NCI-H1105 treated with DMSO at 0.1 percent for 48 hours (cell line): Measurements from ENCODE around the gene VAT1.

ENCODE experiments used
- DNase-seq: peaks from one replicate; lab custom pipeline; 2025; lab: John Stamatoyannopoulos, UW

Gene VAT1

DNA sequence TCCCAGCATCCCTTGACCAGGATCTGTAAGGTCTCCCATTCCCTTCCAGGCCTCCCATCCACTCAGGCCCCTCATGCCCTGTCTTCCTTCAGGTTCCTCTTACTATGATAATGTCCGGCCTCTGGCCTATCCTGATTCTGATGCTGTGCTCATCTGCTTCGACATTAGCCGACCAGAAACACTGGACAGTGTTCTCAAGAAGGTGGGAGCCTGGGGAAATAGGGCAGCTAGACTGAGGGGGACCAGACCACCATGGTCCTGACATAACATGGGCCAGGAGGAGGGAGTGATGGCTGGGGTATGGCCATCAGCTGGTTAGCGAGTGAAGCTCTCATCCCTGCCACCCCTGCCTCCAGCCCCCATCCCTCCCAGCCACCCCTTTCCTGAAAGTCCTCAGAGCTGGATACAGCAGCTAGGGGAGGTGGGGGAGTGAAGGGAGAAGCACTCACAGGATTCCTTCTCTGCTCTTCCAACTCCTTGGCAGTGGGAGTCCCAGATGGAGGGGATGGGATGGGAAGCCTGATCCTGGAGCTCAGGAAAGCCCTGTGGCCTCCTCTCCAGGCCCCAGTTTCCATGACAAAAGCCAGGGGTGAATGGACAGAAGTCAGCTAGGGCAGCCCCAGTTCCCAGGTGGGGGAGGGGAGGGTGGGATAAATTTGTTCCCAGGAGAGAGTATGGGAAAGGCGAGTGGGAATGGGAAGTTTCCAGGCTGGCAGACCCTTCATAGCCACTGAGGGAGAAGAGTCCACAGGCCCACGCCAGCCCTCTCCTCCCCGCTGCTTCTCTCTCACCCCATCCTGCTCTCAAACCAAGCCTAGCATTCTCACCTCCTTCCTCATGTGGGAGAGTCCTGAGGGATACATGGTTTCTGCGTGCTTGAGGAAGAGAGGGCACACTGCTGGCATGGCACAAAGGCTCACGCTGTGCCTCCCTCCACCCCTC, 5.2 kb upstream of the VAT1 start:
- no peak for DNase-seq

DNA sequence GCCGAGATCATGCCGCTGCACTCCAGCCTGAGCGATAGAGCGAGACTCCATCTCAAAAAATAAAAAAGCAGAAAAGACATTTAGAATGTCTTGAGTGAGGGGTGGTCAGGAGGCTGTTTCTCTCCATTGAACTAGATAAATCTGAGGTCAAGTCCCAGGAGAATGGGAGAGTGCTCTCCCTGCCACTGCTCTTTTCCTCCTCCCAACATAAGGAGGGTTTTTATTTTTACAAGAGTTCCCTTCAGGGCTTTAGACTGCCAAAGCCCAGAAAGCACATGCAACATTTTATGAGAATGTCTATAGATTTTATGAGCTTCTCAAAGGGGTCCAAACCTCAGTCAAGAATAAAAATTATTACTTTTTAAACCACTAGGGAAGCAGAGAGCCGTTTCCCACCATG, 4.4 kb upstream of the VAT1 start:
- no peak for DNase-seq

DNA sequence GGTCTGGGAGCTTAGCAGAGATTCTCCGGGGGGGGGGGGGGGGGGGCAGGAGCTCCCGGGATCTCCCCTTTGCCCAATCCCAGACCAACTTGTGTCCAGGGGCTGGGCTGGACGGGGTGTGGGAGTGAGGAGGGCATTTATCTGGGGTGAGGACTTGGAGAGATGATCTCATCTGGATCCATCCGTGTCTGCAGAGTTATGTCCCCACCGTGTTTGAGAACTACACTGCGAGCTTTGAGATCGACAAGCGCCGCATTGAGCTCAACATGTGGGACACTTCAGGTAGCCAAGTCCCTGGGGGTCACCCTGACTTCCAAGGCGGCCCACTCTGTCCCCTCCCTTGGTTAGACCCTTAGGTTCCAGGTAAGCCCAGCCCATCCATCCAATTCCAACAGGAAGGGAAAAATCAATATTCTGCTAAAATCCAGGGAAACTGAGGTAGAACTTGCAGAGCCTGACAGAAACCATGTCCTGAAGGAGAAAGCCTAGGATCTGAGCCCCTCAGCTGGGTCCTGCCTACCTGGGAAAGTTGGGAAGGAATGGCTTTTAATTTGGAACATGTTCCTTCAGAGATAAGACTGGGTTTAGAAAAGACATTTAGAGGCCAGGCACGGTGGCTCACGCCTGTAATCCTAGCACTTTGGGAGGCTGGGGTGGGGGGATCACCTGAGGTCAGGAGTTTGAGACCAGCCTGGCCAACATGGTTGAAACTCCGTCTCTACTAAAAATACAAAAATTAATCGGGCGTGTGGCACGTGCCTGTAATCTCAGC, 3.8 kb upstream of the VAT1 start:
- DNase-seq = no peak

DNA sequence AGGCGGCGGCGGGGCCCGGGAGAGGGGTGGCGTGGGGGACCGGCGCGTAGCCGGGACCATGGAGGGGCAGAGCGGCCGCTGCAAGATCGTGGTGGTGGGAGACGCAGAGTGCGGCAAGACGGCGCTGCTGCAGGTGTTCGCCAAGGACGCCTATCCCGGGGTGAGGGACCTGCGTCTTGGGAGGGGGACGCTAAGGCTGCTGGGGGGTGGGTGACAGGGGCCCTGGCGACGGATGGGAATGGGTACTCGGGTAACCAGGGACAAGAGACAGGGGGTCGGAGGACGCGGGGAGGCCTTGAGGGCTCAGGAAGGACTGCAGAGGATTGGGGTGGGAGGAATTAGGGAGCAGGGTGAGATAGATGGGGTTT, 3.1 kb upstream of the VAT1 start:
- DNase-seq = peak; percentile 27

DNA sequence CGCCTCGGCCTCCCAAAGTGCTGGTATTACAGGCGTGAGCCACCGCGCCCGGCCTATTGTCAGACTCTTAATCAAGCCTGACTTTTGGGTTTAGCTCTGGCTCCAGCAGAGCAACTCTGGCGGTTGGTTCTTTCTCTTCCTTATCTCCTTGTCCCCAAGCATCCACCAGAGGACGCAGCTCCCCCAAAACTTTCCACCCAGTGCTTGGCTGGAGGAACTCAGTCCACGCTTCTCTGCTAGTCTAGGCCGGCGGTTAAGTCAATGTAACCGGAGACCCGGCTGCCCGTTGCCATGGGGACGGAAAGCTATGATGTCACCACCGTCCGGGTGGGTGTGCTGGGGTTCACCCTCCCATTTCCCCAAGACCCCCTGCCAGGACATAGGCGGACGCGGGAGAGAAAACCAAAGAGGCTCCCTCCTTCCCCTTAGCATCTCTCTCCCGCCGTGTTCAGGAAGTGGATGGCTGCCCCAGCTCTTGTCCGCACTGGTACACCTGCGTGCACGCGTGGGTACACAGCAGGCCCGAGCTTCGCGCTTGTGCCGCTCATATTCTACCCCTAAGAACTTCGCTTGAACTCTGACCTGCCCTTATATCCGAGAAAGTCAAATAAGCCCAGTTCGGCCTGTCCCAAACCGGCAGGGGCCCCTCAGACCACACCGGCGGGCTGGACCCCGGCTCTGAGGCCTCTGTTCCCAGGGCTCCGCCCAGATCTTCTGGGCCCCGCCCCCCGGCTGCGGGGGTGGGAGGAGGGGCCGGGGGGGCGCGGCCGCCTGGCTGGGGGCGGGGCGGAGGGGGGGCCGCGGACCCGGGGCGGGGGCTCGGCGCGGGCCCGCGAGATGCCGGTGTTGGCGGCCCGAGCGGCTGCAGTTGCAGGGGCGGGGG, 2.5 kb upstream of the VAT1 start, which contains the start of gene RND2:
TSS of gene RND2 (plus strand) at position 825 of the 883 bp plus-strand sequence. CDS start 117 bp downstream, outside the sequence.
- peak; percentile 85 for DNase-seq

DNA sequence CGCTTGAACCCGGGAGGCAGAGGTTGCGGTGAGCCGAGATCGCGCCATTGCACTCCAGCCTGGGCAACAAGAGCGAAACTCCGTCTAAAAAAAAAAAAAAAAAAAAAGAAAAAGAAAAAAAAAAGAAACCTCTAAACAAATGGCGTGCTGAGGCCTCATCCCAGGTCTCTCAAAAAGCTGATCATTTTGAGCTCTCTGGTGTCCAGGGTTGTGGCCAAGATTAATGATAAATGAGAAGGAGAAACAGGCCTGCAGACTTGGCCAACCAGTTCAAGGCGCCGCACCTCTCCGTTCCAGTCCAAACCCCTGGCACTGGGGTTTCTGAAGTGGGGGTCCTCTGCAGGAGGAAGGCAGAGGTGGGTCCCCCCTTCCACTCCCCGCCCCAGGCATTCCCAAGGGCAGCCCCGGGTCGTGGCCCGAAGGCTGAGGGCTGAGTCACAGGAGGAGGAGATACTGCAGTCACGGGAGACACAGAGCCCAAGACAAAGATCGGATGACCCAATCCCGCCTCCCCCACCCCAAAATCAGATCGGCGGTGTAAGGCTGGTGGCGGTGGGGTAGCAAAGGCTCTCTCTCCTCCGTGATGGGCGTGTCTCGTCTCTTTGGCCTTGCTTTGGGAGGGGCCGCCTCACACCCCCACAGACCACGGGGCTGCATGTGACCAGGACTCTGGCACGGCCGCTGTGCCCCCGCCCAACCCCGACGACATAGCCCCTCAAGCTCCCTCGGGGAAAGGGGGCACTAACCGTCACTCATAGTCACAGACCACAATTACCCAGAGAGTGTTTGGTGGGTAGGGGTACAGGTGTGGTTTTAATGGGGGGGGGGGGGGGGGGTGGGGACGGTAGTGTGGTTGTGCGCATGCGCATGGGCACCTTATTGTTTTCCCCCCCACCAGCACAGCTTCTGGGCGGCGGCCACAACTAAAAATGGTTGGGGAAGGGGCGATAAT, 1.1 kb downstream of the VAT1 start:
- peak; percentile 47 for DNase-seq

DNA sequence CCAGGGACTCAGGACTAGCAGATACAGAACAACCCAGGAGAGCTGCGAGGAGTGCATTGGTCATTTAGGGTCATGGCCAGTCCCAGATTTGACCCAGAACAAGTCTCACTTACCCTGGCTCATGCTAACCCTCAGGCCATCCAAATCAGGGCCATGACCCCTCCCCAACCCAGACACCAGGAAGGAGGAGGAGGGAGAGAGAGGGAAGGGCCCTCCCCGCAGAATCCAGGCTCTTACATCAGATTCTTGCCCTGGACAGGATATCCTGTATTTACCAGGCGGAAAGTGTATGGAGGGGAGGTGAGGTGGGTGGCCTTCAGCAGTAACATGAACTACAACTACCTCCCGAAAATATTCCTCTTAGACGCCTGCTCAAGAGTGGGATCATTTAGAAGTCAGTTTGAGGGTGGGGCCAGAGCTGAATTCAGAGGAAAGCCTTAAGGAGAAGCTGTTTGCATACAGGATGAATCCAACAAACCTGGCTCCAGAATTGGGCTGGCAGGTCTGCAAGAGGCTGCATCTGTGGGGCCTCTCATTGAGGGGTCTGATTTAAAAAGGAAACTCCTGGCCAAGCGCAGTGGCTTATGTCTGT, 2.1 kb downstream of the VAT1 start:
- DNase-seq = no peak

DNA sequence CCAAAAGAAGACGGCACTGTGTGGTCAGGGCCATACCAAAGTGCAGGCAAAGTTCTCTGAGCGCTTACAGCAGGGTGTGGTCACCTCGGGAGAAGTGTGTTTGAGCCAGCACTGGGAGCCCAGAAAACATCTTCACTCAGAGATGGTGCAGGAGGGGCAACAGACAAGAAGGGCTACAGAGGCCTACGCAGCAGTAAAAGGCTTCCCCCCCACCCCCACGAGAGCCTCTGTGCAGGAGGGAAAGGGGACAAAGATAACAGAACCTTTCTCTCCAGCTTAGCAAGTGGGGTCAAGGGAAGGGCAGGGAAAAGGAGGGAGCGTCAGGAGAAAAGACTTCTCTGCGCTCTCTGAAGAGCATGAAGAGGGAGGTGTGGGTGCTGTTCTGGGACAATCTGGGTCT, 2.8 kb downstream of the VAT1 start:
- DNase-seq = no peak

DNA sequence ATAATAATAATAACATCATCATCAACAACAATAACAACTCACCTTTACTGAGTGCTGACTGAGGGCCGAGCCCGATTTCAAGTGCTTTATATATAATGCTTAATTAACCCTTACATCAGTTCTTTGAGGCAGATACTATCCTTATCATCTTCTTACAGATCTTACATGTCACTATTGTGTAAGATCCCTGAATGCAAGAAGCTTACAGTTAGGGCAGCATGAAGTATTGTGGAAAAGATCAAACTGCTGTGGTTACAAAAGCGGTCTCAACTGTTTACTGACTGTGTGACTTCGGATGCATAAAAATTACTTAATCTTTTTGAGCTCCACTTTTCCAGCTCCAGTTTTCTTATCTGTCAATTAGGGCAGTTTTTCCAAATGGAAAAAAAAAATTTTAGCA, 3.3 kb downstream of the VAT1 start:
- DNase-seq = no peak

DNA sequence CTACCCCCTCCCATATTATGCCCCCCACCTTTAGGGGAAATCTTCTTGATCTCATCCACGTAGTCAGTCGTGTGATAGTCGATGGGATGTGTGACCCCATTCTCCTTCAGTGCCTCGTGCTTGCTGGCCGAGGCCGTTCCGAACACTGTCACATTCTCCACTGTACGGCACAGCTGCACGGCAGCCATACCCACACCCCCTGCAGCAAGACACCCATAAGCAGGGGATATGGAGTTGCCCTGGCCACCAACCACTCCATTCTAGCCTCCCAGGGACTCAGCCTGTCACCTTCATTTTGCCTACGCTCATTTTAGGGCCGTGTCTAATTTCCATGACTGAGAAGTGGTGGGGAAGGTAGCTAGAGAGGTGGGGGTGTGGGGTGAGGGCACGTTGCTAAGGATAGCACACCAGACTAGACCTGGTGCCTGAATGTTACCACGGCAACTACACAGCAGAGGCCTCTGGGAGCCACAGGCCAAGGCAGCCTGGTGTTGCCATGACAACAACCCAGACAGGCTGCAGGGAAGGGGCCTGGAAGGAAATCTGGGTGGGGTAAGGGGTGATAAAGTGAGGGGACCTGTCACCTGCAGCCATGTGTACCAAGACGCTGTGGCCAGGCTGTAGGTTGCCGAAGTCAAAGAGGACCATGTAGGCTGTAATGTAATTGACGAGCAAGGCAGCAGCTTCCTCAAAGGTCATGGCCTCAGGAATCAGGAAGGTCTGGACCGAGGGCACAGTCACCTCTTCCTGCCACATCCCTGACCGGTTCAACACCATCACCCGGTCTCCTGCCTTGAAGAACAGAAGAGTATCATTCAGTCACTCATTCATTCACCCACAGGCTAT, 4.0 kb downstream of the VAT1 start:
- peak; percentile 40 for DNase-seq

DNA sequence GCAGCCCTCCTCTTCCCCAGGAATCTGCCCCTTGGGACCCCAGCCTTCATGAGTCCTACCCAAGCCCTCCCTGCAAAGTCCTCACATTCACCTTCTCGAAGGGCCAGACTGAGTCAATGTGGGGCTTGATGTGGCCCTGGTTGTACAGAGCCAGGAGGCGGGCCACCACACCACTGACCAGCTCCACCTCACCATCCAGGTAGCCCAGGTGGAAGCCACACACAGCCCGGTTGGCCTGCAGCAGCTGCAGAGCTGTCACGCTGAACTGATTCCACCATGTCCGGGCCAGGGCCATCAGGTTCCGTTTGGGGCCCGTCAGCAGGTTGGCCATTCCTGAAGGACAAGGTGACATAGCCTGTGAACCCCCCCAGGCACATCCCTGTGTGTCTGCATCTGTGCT, 6.0 kb downstream of the VAT1 start:
- no peak for DNase-seq

DNA sequence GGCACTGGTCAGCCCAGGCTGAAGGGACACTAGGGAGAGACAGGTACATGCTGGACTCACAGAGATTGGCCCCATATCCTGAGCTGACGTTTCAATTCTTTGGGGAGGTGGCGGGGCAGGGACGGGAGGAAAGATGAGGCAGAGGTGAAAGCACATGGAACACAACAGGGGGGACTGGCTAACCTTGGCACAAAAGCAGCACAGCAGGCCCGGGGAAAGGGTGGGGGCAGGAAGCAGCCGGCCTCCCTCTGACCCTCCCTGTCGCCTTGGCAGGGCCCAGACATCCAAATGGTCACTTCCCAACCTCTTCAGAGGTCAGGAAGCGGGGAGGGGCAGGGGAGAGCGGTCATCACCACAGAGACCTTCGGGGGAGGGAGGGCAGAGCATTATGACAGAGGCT, 6.6 kb downstream of the VAT1 start:
- no peak for DNase-seq

DNA sequence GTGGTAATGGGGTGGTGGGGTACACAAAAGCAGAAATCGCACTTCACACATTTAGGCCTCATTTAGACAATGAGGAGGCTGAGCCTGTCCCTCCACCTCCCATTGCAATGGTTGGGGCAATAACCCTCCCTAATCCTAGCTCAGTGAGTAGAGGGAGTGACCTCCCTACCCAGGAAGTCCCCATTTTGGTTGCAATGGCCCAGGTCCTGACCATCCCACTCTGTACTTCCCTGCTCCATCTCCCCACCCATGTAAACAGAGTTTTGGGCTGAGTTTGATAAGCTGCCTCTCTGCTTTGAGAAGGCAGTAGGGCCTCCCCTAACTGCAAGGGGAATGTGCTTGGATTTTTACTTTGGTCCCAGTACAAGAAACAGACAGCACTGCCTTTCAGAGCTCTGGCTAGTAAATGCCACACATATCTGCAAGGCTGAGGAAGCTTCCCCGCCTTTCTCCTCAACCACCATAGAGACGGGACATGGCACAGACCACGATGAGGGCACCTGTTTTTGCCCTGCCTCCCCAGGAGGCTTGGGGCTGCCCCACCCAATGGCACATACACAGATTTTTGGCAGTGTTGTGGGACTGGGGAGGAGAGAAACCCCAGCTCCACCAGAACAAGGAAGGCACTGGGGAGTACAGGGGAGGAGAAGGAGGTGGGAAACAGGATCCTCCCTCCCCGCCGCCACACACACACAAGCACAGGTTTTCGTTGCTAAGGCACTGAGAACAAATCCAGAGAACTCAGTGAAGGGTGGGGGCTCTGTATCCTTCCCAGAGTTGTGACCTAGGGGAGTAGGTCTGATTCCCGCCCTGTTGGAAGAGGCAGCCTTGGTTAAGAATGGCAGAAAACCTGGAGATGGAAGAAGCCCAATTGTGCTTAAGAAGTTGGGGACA, 7.3 kb downstream of the VAT1 start:
- no peak for DNase-seq

DNA sequence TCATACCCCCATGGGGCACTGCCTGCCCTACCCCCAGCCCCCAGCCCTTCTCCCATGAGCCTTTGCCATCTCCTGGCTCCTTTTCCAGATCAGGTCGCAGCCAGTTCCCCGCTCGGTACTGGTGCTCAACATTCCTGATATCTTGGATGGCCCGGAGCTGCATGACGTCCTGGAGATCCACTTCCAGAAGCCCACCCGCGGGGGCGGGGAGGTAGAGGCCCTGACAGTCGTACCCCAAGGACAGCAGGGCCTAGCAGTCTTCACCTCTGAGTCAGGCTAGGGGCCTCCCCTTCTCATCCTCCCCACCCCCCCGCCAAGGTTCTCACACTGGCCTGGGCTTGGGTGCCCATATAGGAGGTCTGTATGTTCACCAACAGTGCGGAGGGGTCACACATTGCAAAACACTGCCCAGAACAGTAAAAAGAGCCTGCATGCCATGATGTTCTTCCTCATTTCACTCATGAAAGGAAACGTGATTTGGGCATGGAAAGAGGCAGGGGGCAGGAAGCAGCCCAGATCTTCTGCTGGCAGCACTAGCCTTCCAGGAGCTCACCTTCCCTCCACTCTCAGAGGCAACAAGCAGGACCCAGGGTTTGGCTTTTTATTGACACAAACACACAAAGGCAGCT, 8.1 kb downstream of the VAT1 start:
- DNase-seq = no peak

DNA sequence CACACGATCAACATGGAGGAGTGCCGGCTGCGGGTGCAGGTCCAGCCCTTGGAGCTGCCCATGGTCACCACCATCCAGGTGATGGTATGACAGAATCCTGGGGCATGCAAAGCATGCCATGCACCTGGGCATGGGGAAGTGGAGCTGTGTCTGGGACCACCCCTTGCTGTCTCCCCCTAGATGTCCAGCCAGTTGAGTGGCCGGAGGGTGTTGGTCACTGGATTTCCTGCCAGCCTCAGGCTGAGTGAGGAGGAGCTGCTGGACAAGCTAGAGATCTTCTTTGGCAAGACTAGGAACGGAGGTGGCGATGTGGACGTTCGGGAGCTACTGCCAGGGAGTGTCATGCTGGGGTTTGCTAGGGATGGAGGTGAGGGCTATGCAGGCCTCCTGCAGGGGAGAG, 8.9 kb downstream of the VAT1 start:
- DNase-seq = no peak

DNA sequence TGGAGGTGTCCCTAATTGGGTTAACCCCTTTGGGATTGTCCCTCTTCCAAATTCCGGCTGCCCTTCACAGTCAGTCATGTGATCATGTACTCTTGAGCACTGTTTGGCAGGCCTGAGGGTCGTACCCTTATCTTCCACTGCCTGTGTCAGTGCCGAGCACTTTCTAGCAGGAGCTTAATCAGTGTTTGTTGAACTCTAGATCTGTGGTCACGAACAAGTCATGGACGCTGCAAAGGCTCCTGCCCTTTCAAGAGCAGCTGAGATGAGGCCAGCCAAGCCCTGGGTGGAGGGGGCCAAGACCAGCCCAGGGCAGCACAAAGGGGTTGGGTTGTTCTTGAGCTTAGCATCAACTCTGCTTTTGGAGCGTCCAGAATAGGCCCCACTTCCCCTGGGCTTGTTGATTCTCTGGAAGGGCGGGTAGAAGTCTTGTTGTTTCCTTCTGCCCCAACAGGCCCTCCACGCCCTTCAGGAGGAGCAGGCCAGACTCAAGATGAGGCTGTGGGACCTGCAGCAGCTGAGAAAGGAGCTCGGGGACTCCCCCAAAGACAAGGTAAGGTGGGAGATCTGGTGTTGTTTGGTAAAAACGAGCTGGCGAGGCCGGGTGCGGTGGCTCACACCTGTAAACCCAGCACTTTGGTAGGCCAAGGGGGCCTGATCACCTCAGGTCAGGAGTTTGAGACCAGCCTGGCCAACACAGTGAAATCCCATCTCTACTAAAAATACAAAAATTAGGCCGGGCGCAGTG, 10.3 kb downstream of the VAT1 start:
- no peak for DNase-seq

DNA sequence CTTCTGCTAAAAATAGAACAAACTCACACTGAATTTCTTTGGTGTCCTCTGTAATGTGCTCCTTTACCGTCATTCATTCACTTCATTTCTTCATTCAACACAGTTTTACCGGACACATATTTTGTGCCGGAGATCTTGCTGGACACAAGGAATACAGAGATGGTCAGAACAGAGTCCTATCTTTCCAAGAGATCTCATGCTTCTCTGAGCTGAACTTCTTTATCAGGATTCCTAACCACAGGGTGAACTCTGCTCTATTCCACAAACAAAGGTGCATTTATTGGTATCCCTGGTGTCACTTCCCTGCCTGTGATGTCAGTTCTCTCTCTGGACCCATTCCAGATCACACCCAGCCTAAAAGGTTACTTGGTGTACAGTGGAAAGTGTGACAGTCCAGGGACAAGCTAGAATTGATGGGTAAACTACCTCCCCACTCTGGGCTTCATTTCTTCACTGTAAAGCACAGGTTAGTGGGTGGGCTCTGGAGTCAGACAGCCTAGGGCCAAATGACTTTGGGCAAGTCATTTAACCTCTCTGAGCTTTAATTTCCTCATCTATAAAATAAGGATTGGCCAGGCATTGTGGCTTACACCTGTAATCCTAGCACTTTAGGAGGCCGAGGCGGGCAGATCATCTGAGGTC, 11.4 kb downstream of the VAT1 start:
- DNase-seq = no peak
